Activated CD4-positive, alpha-beta memory T cell treated with anti-CD3 and anti-CD28 coated beads, Interleukin-2, amount 10 ng/mL, durations not matched to agents 7 days and 5 days (primary cell): ENCODE data around the gene CHCHD6. TPM values are rescaled to one million over a fixed set of nuclear protein-coding genes. Genes with fewer than 3 reads are reported as not detected.

Source experiments
- total RNA-seq, 2 experiments: library from RNA; stranded (reverse); gene quantifications; one replicate each; pipeline ENCODE4 v1.2.3, GENCODE V29; 2021

CHCHD6 gene
- total RNA-seq, 2 experiments from 2014 or later: 4.0 to 4.1 TPM

Other genes with a start within 250 kb of the CHCHD6 start
- gene ZXDC, start 228.3 kb upstream of the CHCHD6 start, total RNA-seq: 10 to 100 TPM; 23.8 to 23.9 TPM
- not detected for gene UROC1, start 186.5 kb upstream of the CHCHD6 start, total RNA-seq
- gene CHST13, start 180.1 kb upstream of the CHCHD6 start, total RNA-seq: not detected
- not detected for gene C3orf22, start 145.3 kb upstream of the CHCHD6 start, total RNA-seq
- gene TXNRD3, start 49.1 kb upstream of the CHCHD6 start, total RNA-seq: under 1 TPM; 0.13 to 0.30 TPM